Stimulated activated memory B cell treated with anti-CD40 and anti-IgM and Interleukin-4, amounts not matched to agents 10 μg/mL and 1 μg/mL and 100 μg/mL, for 72 hours (primary cell): ENCODE results near the gene SGPL1.
"Not testable (repeated sequence)": the region's sequence is repeated elsewhere in the genome, so short reads cannot be mapped to it uniquely, and the experiment has no call there.

Experiments
- ATAC-seq: fragments of 150-1000 bp; cut with Tn5 transposase; 2 replicates; pipeline ENCODE4 v1.10.0; 2021
- H3K27ac Mint-ChIP-seq: one replicate; pipeline ENCODE4 v1.8.0; 2022; ENCODE audit warnings: mild to moderate bottlenecking, mixed read lengths
- H3K27me3 Mint-ChIP-seq: one replicate; pipeline ENCODE4 v1.8.0; 2022; ENCODE audit warnings: mixed read lengths
- H3K36me3 Mint-ChIP-seq: one replicate; pipeline ENCODE4 v1.8.0; 2022; ENCODE audit warnings: mixed read lengths
- H3K4me1 Mint-ChIP-seq: one replicate; pipeline ENCODE4 v1.8.0; 2022; ENCODE audit warnings: mixed read lengths
- H3K4me3 Mint-ChIP-seq: one replicate; pipeline ENCODE4 v1.8.0; 2022; ENCODE audit warnings: mild to moderate bottlenecking, moderate library complexity, mixed read lengths
- H3K9me3 Mint-ChIP-seq: one replicate; pipeline ENCODE4 v1.8.0; 2022; ENCODE audit warnings: mixed read lengths

The SGPL1 gene

DNA sequence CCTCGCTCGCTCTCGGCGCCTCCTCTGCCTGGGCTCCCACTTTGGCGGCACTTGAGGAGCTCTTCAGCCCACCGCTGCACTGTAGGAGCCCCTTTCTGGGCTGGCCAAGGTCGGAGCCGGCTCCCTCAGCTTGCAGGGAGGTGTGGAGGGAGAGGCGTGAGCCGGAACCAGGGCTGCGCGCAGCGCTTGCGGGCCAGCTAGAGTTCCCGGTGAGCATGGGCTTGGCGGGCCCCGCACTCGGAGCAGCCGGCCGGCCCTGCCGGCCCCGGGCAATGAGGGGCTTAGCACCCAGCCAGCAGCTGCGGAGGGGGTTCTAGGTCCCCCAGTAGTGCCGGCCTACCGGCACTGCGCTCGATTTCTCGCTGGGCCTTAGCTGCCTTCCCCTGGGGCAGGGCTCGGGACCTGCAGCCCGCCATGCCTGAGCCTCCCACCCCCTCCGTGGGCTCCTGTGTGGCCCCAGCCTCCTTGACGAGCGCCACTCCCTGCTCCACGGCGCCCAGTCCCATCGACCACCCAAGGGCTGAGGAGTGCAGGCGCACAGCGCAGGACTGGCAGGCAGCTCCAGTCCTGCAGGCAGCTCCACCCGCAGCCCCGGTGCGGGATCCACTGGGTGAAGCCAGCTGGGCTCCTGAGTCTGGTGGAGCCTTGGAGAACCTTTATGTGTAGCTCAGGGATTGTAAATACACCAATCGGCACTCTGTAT, 45.9 kb downstream of the SGPL1 start:
- not testable (repeated sequence) for H3K9me3 Mint-ChIP-seq, H3K27me3 Mint-ChIP-seq, H3K4me3 Mint-ChIP-seq, H3K27ac Mint-ChIP-seq, H3K4me1 Mint-ChIP-seq, ATAC-seq
- H3K36me3 Mint-ChIP-seq = peaks cover 75% of the 10 kb centered on the region

DNA sequence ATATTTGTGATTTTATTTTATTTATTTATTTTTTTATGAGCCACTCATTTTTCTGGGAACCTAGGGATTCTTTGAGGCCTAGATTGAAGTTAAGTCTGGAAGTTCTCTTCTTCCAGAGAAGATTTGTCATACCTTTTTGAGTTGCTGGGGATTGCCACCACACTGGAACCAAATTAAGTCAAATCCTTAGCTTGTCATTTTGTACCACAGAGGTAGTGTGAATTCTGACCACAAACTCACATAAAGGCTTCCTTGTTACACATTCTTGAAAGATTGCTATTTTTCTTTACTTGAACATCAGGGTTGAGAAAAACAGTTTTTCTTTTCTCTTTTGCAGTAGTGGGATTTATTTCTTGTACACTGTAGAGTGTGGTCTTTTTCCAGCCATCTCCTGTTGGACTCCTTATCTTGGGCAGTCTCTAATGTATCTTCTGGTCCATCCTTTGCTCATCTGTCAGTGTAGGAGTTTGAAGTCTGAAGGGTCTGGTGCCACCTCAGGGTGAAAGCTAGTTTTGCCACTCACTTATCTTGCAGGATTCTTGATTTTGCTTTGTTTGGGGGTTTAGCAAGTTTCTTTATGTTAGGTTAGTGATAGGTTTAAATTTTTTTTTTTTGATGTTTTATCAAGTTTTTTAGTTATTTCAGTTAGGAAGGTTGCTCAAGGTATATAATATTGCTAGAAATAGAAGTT, 47.9 kb downstream of the SGPL1 start:
- peaks cover 7% of the 10 kb centered on the region for H3K4me1 Mint-ChIP-seq
- no peaks in the 10 kb centered on the region for H3K9me3 Mint-ChIP-seq
- ATAC-seq = no peak
- no peak overlapping the region for H3K27ac Mint-ChIP-seq
- H3K36me3 Mint-ChIP-seq = peaks cover 64% of the 10 kb centered on the region
- no peaks in the 10 kb centered on the region for H3K27me3 Mint-ChIP-seq
- H3K4me3 Mint-ChIP-seq = no peak overlapping the region

DNA sequence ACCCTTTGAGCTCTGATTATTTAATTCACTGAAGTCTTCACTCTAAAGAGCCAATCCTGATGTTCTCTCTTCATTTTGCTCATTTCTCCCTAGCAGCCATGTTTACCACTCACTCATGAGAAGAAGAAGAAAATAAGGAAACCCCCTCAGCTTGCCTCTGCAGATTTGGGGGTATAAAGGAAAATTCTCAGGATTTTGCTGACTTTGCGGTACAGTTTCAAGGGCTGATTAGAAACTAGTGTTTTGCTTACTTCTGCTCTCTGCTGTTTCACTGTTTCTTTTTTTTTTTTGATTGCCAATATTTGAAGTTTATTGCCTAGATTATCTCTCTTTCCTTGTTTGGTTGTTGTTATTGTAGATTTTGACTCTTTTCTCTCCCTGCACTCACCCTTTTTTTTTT, 49.2 kb downstream of the SGPL1 start:
- H3K36me3 Mint-ChIP-seq = peaks cover 64% of the 10 kb centered on the region
- H3K4me1 Mint-ChIP-seq = peaks cover 7% of the 10 kb centered on the region
- H3K27ac Mint-ChIP-seq = peak overlapping the region; percentile 18

DNA sequence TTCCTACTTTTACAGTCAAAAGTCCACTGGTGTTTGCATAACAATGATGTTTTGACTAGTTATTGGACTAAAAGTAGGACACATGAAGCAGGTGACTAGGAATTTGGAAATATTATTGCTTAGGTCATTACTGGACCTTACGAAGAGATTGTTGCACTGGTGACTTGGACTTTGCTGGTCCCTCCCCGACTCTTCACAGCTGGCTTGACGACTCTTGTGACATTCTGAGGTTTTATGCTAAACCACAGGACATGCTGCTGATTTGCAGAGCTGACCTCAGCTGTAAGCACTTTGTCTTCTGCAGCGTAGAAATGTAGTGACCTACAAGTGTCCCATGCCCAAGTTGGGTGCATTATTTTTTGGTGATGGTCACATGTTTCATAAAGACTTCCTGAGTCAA, 50.7 kb downstream of the SGPL1 start:
- peaks cover 7% of the 10 kb centered on the region for H3K4me1 Mint-ChIP-seq
- no peak overlapping the region for H3K27ac Mint-ChIP-seq
- ATAC-seq = no peak
- no peaks in the 10 kb centered on the region for H3K27me3 Mint-ChIP-seq
- H3K9me3 Mint-ChIP-seq = no peaks in the 10 kb centered on the region
- H3K4me3 Mint-ChIP-seq = no peak overlapping the region
- peaks cover 54% of the 10 kb centered on the region for H3K36me3 Mint-ChIP-seq

More for the DNA sequence above, 49.2 kb downstream of the SGPL1 start:
- Mint-ChIP-seq H3K4me3 (no peak overlapping the region), H3K9me3 (no peaks in the 10 kb centered on the region), H3K27me3 (no peaks in the 10 kb centered on the region)
- no peak for ATAC-seq

DNA sequence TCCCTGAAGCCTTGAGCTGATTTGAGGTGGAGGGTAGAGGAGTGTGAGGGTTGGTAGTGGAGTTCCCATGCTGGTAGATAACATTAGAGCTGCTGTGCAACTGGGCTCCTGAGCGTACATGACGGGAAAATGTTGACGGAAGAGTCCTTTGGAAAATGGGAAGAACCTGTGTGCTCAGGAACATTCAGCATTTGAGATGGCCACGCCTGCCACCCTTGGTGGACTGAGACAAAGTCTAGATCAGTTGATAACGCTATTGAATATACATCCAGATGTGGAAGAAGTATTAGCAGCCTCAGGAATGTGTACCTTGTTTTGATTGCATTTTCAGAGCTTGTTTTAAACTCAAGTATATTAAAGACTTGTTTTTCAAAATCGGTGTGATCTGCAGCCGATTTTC, 56.5 kb downstream of the SGPL1 start:
- Mint-ChIP-seq H3K27me3 (no peaks in the 10 kb centered on the region), H3K9me3 (no peaks in the 10 kb centered on the region), H3K27ac (no peak overlapping the region), H3K4me1 (no peaks in the 10 kb centered on the region), H3K4me3 (no peak overlapping the region), H3K36me3 (peaks cover 50% of the 10 kb centered on the region)
- no peak for ATAC-seq

DNA sequence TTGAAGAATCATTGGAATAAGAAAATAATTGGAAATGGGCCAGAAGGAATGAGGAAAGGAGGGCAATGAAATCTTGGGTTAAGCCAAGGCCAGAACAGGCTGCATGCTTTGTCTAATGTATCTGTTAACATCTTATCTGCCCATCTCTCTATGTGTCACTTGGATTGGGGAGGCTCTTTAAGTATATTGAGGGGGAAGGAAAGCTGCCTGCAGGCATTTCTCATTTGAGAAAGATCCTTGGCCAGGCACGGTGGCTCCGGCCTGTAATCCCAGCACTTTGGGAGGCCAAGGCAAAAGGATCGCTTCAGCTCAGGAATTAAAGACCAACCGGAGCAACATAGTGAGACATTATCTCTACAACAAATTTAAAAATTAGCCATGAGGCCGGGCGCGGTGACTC, 58.3 kb downstream of the SGPL1 start:
- H3K36me3 Mint-ChIP-seq = peaks cover 53% of the 10 kb centered on the region
- ATAC-seq = no peak
- no peak overlapping the region for H3K4me3 Mint-ChIP-seq

DNA sequence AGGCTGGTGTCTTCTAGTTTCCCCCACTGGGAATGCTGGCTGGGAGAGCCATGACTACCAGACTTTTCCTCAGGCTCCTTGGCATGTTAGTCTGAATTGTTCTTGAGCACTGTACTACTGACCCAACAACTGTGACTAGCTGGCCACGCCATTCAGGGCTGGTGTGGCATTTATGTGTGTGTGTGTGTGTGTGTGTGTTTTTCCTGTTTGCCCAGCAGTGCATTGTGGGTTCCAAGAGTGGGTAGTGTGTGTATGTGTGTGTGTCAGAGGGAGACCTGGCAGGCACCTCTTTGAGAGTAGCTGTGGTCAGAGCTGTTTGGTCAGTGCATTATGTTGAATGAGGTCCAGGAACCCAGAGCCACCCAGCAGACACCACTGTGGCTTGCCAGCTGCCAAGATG, 63.5 kb downstream of the SGPL1 start:
- no peaks in the 10 kb centered on the region for H3K9me3 Mint-ChIP-seq
- ATAC-seq = no peak
- peaks cover 46% of the 10 kb centered on the region for H3K36me3 Mint-ChIP-seq
- peaks cover 7% of the 10 kb centered on the region for H3K4me1 Mint-ChIP-seq
- H3K27ac Mint-ChIP-seq = no peak overlapping the region
- no peak overlapping the region for H3K4me3 Mint-ChIP-seq
- H3K27me3 Mint-ChIP-seq = no peaks in the 10 kb centered on the region

More for the DNA sequence above, 58.3 kb downstream of the SGPL1 start:
- Mint-ChIP-seq H3K4me1 (no peaks in the 10 kb centered on the region), H3K9me3 (no peaks in the 10 kb centered on the region), H3K27me3 (no peaks in the 10 kb centered on the region), H3K27ac (no peak overlapping the region)

DNA sequence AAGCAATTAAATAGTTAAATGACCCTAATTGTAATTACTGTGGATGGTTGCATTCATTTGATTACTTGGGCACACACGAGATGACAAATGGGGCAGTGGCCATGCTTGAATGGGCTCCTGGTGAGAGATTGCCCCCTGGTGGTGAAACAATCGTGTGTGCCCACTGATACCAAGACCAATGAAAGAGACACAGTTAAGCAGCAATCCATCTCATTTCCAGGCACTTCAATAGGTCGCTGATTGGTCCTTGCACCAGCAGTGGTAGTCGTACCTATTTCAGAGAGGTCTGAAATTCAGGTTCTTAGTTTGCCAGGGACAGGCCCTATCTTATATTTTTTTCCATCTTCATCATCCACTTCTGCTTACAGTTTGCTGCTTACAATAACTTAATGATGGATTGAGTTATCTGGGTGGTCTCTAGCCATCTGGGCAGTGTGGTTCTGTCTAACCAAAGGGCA, 64.4 kb downstream of the SGPL1 start:
- H3K36me3 Mint-ChIP-seq = peaks cover 54% of the 10 kb centered on the region

DNA sequence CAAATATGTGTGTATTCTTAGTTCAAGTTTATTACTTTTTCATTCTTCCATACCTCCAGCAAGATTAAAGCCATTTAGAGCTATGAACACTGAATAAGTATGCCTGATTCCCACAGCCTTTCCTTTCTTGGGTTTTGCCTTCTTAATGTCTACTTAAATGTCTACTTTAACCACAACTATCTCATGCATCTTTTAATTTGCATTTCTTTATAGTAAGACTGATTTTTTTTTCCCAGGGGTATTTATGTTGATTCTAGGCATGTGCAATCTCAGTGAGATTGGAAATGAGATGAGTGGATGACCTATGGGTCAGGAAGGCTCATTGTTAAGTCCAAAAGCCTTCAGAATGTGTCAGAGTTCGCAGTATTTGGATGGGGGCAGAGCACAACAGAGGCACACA, 69.0 kb downstream of the SGPL1 start:
- no peak for ATAC-seq
- H3K27ac Mint-ChIP-seq = no peak overlapping the region
- peaks cover 26% of the 10 kb centered on the region for H3K36me3 Mint-ChIP-seq
- peaks cover 18% of the 10 kb centered on the region for H3K4me1 Mint-ChIP-seq
- H3K4me3 Mint-ChIP-seq = no peak overlapping the region
- no peaks in the 10 kb centered on the region for H3K27me3 Mint-ChIP-seq
- no peaks in the 10 kb centered on the region for H3K9me3 Mint-ChIP-seq

More for the DNA sequence above, 64.4 kb downstream of the SGPL1 start:
- H3K9me3 Mint-ChIP-seq = no peaks in the 10 kb centered on the region
- peaks cover 7% of the 10 kb centered on the region for H3K4me1 Mint-ChIP-seq
- H3K27ac Mint-ChIP-seq = no peak overlapping the region
- ATAC-seq = peak; percentile 85
- H3K27me3 Mint-ChIP-seq = no peaks in the 10 kb centered on the region
- H3K4me3 Mint-ChIP-seq = no peak overlapping the region

DNA sequence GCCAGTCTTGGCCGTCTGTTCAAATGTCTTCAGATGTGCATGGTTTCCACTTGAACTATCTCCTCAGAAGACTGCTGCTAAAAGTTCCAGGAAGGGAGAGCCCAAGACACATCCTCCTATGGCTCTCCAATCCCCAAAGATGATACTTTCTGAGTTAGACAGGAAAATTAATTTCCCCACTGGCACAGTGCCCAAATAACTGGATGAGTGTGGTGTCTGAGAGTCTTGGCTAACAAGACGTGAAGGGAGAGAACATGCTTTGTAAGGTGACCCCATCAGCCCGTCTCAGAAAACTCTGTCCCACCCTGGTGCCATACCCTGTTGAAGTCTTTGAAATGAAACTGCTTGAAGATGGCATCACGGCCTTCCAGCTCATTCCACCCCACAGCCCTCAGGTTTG, 69.7 kb downstream of the SGPL1 start:
- no peak overlapping the region for H3K4me3 Mint-ChIP-seq
- peaks cover 13% of the 10 kb centered on the region for H3K4me1 Mint-ChIP-seq
- H3K36me3 Mint-ChIP-seq = peaks cover 21% of the 10 kb centered on the region
- no peak for ATAC-seq
- H3K9me3 Mint-ChIP-seq = no peaks in the 10 kb centered on the region
- H3K27me3 Mint-ChIP-seq = no peaks in the 10 kb centered on the region
- H3K27ac Mint-ChIP-seq = no peak overlapping the region

DNA sequence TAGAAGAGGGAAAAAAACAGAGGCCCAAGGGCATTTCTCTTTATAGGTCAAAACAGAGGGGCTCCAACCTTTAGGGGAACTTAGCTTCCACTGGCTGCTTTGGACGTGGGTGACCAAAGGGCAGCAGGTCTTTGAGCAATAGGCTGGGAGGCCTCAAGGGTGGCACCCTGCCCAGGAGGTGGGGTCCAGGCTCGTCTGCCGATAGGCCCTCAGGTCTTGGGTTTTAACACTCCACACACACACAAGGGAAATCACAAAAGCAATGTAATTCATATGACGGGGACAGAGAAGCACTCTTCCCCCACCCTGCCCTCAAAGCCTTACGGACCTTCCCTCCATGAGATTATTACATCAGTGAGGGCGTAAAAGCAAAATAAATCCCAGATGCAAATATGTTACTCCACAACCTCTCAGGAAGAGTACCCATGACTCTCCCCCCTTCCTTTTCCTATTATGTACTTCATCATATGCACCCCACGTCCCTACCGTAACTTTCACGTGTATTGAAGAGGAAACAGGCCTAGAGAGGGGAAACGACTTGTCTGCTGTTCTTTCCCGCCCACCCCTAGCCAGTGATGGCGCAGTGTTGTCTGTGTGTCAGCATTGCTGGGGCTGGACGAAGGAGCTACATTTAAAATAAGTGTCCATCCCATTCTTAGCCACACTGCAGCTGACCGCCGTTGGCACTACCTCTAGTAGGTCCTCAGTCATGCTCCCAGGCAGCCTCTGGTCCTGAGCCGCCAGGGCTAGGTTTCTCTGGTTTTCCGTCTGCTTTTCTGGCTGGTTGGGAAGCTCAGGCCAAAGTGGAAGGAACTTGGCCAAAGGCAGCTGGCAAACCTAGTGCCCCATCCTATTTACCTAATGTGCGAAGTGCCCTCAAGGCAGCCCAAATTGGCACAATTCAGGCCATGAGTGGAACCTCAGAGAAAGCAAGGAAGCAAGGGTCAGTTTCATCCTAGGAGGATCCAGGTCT, 70.5 kb downstream of the SGPL1 start:
- peaks cover 21% of the 10 kb centered on the region for H3K36me3 Mint-ChIP-seq

DNA sequence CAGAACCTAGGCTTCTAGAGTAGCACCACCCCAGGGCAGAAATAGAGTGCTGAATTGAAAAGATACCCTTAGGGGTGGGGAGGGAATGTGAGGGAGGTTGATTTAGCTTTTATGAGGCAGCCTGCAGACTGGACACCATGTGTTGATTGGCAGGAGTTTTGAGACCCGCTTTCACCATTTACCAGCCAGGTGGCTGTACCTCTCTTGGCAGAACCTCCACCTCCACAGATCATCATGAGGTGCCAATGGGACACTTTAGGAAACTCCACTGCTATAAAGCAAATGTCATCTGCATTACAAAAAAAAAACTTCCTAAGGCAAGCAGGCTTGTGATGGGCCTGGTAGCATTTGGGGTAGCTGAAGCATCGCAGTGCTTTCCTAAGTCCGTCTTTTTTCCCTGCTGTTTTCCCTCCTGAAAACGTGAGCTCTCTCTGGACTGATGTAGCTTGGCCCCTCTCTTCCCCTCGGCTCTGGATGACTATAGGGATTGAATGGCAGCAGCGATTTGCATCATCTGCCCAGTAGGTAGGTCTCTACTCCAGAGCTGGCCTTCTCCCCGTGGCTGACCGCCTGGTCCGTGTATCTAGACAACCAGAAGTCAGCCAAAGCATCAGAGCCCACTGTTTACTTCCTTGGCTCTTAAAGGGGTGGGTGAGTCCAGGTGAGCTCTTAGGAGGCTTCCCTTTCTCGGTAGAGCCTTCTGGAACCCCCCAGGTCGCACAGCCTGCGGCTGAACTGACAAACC, 71.3 kb downstream of the SGPL1 start:
- Mint-ChIP-seq H3K9me3 (no peaks in the 10 kb centered on the region), H3K27me3 (no peaks in the 10 kb centered on the region), H3K4me3 (peak overlapping the region; percentile 83), H3K4me1 (peaks cover 13% of the 10 kb centered on the region), H3K27ac (peak overlapping the region; percentile 83), H3K36me3 (peaks cover 21% of the 10 kb centered on the region)
- no peak for ATAC-seq

More for the DNA sequence above, 70.5 kb downstream of the SGPL1 start:
- peaks cover 13% of the 10 kb centered on the region for H3K4me1 Mint-ChIP-seq
- H3K9me3 Mint-ChIP-seq = no peaks in the 10 kb centered on the region
- no peak for ATAC-seq
- no peak overlapping the region for H3K27ac Mint-ChIP-seq
- H3K4me3 Mint-ChIP-seq = no peak overlapping the region
- no peaks in the 10 kb centered on the region for H3K27me3 Mint-ChIP-seq

DNA sequence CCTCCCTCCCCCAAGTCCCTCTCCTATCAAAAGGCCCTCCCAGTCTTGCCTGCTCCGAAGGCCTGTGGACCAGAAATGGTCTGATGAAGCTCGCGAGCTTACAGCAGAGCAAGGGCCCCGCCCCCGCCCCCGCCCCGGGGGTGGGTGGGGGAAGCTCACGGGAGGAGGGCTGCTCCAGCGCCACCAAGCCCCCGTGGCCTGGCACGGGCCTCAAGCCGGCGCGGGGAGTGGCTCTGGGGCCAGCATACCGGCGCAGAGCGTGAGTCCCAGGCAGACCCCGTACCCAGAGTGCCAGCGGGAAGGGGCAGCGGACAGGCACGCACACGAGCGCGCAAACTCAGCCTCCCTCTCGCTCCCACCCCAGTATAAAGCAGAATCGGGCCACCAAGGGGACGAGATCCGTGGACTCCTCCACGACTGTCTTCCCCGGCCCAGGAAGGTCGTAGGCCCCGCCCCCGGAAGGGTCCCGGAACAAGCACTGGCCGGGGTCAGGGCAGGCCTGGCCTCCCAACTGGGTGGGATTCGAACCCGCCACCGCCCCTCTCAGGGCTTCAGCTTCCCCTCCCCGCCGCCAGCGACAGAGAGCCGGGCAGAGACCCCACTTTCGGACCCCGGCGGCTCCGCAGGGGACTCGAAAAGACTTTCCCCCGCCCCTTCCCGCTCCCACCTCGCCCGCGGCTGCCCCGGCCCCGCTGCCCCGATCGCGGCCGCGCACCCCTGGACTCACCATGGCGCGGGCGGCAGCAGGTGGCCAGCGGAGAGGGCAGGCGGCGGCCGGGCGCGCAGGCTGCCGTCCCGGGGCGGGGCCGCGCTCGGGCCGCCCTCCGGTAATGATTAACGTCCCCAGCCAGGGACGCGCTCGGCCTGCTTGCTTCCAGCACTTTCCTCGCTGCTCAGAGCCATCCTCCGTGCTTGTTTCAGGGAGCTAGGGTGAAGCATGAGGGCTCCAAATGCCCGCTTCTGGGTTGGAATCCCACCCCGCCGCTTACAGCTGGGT, 72.4 kb downstream of the SGPL1 start, which contains the start of gene PCBD1:
Gene PCBD1, minus strand, starts transcription at position 762 of the 997 bp plus-strand sequence. Its CDS starts 32 bp downstream, at position 730.
- Mint-ChIP-seq H3K4me3 (peak within 1 kb of the TSS; percentile 83), H3K27me3 (no peaks in the 10 kb centered on the region), H3K27ac (peak within 1 kb of the TSS; percentile 83), H3K36me3 (peaks cover 21% of the 10 kb centered on the region), H3K9me3 (no peaks in the 10 kb centered on the region), H3K4me1 (peaks cover 13% of the 10 kb centered on the region)
- ATAC-seq = peak; percentile 93
